Cerebellar cortex (tissue), 1 donor: Measurements from ENCODE around the gene CR1L.
"Not testable (repeated sequence)": the region's sequence is repeated elsewhere in the genome, so short reads cannot be mapped to it uniquely, and the experiment has no call there.

ENCODE experiments used
- DNase-seq: peaks from one replicate; pipeline ENCODE4 v3.0.0-alpha.2; 2015; ENCODE audit warnings: low spot score

CR1L gene

GRCh38 chr1:207682872-207683434, 38.0 kb downstream of the CR1L start:
- not testable (repeated sequence) for DNase-seq

- DNase-seq: not testable (repeated sequence)
Measured at GRCh38 chr1:207690551-207690950, 45.6 kb downstream of the CR1L start.

- DNase-seq: no peak
Measured at GRCh38 chr1:207691010-207691409, 46.1 kb downstream of the CR1L start.

DNA sequence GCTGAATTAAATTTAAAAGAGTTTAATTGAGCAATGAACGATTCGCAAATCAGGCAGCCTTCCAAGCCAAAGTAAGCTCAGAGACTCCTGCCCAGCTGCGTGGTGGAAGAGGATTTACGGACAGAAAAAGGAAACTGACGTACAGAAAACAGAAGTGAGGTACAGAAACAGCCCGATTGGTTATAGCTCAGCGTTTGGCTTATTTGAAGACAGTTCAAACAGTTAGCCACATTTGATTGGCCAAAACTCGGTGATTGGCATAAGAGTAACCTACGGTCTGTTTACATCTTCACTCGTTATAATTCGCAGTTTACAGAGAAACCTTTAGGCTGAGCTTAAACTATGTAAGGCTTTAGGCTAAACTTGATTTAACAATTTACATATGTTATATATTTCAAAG, 46.9 kb downstream of the CR1L start:
- no peak for DNase-seq

DNA sequence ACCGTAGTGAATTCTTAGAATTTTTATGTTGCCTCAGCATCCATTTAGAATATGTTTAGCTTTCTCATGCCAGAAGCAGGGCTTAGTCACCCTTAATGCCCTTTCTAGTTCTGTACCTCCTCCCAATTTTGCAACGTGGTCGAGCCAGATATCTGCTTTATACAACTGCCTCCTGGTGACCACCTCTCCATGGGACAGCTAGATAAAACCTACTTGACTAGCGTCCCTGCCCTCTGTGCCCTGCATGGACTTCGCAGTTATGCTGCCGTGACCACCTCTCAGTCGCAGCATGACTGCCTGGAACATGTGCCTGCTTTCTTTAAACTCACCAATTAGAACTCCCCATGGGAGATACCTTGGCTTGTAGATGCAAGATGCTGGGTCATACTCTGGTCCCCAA, 47.4 kb downstream of the CR1L start:
- DNase-seq: not testable (repeated sequence)

GRCh38 chr1:207695891-207696290, 51.0 kb downstream of the CR1L start:
- no peak for DNase-seq

DNA sequence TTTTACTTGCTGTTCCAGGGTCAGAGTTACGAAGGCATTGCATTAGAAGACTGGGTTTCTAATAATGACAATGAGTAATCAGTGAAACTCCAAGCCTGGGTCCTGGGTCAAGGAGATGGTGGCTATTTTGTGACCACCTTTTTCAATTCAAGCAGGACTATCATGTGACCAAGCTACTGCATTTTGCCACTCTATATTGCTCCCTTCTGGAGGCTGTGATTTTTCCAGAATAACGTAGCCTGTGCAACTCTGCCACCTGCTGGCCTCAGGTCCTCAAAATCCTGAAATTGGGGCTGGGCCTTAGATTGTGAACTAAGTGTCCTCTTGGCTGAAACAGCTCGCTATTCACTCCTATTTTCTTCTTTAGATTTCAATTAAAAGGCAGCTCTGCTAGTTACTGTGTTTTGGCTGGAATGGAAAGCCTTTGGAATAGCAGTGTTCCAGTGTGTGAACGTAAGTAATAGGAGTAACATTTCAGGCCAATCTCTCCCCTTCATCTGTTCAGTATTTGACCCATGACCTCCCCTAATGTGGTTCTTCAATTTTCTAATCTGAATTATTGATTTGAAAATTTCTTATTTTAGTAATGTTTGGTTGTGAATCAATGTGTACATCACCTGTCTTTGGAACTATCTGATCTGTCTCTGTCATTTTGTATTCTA, 54.0 kb downstream of the CR1L start:
- peak; percentile 55 for DNase-seq

- no peak for DNase-seq
Measured at GRCh38 chr1:207702317-207702716, 57.4 kb downstream of the CR1L start.

DNA sequence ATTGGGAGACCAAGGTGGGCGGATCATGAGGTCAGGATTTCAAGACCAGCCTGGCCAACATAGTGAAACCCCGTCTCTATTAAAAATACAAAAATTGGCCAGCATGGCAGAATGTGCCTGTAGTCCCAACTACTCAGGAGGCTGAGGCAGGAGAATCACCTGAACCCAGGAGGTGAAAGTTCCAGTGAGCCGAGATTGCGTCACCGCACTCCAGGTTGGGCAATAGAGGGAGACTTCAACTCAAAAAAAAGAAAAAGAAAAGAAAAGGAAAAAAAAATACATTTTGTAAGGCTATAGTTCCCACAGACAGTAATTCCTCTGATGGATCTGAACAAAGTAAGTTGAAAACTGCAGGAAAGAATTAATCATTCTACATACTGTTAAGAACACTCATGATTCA, 58.8 kb downstream of the CR1L start:
- DNase-seq: no peak

DNA sequence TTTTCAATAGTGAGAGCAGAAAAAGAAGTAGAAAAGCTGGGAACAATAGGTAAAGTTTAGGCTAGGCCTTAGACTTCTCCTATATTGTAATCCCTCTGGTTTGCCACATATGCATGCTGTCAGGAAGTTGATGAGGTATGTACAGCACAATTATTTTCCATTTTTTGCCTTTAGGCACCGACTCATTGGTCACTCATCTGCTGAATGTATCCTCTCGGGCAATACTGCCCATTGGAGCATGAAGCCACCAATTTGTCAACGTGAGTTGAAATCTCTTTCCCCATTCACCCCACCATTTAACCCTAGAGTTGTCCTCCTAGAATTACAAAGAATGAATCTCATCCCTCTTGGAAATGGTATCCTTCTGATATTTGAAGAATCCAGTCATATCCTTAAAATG, 63.1 kb downstream of the CR1L start:
- DNase-seq: not testable (repeated sequence)

- DNase-seq: peak; percentile 1
Measured at GRCh38 chr1:207711285-207711684, 66.4 kb downstream of the CR1L start.

- not testable (repeated sequence) for DNase-seq
Measured at GRCh38 chr1:207712701-207713100, 67.8 kb downstream of the CR1L start.

- DNase-seq: no peak
Measured at GRCh38 chr1:207713529-207713928, 68.6 kb downstream of the CR1L start.

- no peak for DNase-seq
Measured at GRCh38 chr1:207719234-207719633, 74.3 kb downstream of the CR1L start.

GRCh38 chr1:207728200-207728858, 83.4 kb downstream of the CR1L start:
- DNase-seq: not testable (repeated sequence)

DNA sequence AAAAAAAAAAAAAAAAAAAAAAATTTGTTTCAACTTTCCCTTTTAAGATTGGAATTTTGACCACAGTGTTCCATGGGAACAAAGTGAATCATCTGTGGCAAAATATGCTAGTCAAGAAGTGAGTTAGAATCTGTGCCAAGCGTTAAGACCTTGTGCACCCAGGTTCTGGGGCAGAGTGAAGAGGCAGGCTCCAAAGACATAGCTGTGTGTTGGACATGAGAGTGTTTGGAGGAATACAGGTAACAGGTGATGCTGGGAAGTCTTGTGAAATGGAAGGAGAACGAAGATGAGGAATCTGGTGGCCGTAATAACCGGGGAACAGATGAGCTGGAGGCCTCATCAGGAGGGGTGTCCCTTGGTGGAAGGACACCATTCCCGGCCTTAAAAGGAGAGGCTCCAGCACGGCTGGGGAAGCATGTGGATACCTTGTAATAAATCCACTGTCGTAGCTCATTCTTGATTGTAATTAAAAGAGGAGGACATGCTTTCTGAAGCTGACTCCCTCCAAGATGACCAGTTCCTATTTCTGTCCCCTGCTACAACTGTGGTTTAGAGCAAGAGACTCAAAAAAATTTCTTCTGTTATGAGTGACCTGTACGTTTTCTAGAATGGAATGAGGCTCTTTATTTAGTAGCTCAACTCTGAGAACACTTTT, 92.7 kb downstream of the CR1L start:
- DNase-seq: not testable (repeated sequence)

DNA sequence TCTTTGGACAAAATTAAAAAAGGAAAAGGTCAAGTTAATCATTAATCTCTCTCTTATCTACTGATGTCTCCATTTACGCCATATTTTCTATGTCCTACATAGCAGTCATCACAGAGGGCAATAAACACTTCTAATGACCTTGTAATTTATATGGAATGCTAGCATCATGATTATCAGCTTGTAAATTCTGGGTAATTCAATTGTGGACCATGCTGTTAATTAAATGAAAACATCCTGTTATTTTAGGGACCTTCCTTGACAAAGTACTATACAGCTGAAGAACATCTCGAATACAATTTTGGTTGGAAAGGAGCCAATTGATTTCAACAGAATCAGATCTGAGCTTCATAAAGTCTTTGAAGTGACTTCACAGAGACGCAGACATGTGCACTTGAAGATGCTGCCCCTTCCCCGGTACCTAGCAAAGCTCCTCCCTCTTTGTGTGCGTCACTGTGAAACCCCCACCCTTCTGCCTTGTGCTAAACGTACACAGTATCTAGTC, 93.3 kb downstream of the CR1L start:
- DNase-seq: not testable (repeated sequence)

DNA sequence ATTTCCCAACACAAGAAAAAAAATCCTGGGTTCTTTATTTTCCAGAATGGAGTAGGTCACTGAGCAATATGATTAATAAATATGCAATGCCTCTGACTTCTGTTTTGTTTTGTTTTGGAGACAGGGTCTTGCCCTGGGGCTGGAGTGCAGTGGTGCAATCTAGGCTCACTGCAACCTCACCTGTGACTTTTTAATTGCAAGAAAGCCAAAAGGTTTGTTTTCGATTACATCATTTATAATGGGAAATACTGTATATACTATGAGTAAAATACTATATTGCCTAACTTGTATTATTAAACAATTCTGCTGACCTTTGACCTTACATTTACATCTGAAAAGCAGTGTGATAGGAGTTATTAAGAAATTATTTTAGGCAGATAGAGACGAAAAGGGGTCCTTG, 95.3 kb downstream of the CR1L start:
- no peak for DNase-seq

- DNase-seq: no peak
Measured at GRCh38 chr1:207742850-207743555, 98.1 kb downstream of the CR1L start.

DNA sequence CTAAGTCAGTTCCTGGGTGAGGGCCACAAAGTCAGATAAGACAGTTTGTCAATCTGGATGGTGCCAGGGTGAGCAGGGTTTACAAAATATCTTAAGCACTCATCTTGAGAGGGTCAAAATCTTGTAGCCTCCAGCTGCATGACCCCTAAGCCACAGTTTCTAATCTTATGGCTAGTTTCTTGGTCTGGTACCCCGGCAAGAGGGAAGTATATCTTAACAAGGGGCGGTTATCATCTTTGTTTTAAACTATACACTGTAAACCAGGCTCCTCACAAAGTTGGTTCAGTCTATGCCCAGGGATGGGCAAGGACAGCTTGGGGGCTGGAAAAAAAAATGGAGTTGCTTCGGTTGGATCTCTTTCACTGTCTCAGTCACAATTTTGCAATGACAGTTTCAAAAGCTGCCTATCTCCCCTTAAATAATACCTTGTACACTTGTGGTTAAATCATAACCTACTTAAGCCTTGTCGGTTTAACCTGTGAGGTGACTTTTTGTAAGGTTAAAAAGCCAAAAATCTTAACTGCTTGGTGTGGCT, 99.1 kb downstream of the CR1L start:
- DNase-seq: no peak

- no peak for DNase-seq
Measured at GRCh38 chr1:207745285-207745684, 100.4 kb downstream of the CR1L start.
